HG02840 (cell line): ENCODE results near the gene LAIR2.

ENCODE experiments used
- ATAC-seq: cut with Tn5 transposase; IDR thresholded peaks from one replicate; pipeline ENCODE4 v1.9.1; 2021; ENCODE audit warnings: mild to moderate bottlenecking, moderate library complexity, moderate number of reproducible peaks; ENCODE audit not compliant: unreplicated experiment, low FRiP score

Gene LAIR2

DNA sequence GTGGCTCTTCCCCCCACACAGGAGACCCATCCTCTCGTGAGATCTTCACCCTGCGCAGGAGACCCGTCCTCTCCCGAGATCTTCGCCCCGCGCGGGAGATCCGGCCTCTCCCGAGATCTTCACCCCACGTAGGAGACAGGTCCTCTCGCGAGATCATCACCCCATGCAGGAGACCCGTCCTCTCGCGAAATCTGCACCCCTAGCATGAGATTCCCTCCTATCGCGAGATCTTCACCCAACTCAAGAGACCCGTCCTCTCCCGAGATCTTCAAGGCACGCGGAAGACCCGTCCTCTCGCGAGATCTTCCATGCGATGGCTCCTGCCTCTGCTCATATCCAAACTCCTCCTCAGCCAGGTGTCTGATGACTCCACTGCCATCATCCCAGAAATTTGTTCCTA, 24.3 kb downstream of the LAIR2 start:
- ATAC-seq, result no peak

DNA sequence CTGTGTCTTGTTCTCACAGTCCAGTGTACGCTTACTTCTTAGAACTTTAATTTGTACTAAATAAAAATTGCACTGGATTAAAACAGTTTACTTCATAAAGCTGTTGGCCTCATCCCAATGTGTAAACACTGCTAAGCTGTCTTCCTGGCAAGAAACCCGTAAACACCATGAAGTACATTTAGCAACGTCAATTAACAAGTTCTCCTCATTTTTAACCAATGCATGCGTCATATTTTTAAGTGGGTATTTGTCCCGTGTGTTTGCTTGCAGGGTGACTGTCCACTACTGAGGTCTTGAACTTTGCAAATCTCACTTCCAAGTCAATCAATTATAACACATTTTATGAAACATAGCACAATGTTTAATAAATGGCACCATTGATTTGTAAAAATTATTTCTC, 28.2 kb downstream of the LAIR2 start:
- no peak for ATAC-seq

DNA sequence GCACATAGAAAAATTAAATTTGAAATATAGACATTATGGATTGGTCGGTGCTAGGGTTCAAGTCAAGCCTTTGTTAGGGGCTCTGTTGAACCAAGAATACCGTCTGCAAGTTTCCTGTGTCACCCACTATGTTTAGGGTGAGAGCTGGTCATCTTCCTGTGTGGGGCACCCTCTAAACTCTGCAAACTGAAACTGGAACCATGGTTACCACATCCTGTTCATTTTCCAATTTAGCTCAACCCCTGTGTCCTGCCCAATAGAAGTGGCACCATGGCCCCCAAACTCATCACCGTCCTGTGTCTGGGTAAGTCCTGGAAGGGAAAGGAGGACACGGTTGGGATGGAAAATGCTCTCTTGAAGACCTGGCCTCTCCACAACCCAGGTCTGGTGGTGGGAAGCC, 29.9 kb downstream of the LAIR2 start:
- ATAC-seq, result no peak

DNA sequence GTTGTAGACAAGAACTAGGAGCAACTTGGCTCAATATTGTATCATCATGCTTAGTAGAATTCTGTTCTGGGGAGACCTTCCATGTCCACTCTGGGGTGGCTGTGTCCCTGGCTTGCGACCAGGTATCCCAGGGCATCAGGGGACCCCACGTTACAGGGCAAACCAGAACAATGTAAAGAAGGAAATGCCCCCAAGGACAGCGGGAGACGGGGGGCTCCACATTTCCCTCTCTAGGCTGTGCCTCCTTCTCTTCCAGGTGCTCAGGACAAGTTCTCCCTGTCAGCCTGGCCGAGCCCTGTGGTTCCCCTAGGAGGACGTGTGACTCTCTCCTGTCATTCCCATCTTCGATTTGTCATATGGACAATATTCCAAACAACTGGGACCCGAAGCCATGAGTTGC, 30.8 kb downstream of the LAIR2 start:
- no peak for ATAC-seq

DNA sequence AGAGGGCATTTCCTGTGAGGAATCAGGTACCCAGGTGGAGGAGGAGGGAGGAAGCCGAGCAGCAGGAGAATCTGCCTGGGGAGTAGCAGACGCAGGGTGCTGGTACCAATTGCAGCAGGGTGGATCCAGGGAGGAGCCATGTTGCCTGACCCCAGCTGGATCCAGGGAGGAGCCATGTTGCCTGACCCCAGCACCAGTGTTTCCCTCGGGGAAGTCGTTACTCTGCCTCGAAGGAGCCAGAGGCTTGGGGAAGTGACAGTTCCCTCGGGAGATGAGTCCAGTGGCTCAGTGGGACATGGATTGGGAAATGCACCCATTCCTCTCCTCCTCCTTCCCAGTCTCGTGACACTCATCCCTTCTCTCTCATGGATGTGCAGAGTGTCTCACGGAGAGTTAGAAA, 31.5 kb downstream of the LAIR2 start:
- no peak for ATAC-seq

DNA sequence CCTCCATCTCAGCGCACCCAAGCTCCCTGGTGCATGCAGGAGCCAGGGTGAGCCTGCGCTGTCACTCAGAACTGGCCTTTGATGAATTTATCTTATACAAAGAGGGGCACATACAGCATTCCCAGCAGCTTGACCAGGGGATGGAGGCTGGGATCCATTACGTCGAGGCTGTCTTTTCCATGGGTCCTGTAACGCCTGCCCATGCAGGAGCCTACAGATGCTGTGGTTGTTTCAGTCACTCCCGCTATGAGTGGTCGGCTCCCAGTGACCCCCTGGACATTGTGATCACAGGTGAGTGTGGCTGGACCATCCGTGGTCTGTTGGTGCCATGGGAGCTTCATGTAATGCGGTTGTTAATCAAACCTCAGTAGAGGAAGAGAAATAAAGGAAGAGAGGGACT, 33.0 kb downstream of the LAIR2 start:
- no peak for ATAC-seq

DNA sequence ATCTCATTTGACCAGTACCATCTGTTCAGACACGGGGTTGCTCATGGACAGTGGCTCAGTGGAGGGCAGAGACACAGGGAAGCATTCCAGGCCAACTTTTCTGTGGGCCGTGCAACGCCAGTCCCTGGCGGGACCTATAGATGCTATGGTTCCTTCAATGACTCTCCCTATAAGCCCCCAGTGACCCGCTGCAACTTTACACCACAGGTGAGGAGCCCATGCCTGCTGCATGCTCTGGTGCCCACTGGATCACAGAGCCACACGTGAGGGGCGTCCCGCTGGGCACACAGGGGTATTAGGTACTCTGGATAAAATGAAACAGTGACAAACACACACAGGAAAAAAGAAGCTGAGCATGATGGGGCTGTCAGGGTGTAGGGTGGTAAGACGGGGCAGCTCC, 34.3 kb downstream of the LAIR2 start:
- ATAC-seq, result no peak

DNA sequence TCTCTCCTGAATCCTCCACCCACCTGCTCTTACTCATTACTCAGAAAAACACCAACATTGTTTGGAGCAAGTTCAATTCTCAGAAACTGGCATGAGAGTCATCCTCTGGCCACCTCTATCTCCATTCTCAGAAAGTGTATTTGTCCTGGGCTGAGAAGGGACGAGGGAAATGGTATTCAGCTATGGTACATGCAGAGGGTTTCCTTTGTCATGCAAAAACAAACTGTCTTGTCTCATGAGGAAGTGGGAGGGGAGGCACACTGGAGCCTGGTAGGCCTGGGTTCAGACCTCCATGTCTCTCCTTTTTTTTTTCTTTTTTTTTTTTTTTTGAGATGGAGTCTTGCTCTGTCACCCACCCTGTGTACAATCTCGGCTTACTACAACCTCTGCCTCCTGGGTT, 39.1 kb downstream of the LAIR2 start:
- no peak for ATAC-seq

DNA sequence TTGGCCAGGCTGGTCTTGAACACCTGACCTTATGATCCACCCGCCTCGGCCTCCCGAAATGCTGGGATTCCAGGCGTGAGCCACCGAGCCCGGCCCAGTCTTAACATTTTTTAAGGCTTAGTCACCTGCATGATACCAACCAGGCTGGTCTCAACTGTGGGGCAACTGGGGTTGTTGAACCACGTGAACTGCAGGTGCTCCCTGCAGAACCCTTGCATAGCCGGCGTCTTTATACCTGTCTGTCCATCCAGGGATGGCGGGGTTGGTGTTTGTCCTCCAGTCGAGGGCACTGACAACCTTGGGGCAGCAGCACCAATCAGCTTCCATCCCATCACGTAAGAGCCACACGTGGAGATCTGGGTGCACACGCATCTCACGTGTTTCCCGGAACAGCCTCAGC, 46.2 kb downstream of the LAIR2 start:
- no peak for ATAC-seq

DNA sequence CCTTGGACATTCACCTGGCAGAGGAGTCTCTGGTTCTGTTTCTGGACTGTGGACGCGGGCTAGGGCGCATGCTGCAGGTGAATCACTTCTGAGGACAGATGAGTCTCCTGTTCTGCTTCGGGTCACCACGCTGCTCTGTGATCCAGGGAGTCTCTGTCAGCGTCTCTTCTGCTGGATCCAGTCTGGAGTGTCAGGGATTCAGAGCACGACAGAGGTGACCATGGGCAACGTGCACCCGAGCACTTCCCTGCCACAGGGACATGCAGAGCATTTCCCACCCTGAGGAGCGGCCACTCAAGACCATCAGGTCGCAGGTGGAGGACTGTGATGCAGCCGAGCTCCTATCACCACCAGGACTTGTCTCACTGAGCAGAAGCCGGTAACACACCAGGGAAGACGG, 46.6 kb downstream of the LAIR2 start:
- ATAC-seq, result no peak

DNA sequence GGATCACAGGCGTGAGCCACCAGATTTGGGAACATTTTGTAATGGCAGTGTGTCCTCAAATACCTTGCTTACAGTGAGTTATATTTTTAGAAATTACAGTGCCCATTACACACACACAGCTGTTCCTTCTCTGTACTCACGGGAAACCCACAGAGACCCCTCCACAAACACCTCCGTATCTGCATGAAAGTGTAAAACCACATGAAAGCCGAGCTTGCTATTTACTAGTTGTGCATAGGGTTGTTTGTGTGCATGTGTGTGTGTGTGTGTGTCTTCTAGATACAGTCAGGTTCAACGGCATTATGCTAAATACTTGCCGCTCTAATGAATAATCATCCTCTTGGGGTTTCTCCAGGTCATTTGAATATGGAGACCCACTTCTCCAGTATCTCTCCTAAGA, 48.7 kb downstream of the LAIR2 start:
- ATAC-seq, result no peak

DNA sequence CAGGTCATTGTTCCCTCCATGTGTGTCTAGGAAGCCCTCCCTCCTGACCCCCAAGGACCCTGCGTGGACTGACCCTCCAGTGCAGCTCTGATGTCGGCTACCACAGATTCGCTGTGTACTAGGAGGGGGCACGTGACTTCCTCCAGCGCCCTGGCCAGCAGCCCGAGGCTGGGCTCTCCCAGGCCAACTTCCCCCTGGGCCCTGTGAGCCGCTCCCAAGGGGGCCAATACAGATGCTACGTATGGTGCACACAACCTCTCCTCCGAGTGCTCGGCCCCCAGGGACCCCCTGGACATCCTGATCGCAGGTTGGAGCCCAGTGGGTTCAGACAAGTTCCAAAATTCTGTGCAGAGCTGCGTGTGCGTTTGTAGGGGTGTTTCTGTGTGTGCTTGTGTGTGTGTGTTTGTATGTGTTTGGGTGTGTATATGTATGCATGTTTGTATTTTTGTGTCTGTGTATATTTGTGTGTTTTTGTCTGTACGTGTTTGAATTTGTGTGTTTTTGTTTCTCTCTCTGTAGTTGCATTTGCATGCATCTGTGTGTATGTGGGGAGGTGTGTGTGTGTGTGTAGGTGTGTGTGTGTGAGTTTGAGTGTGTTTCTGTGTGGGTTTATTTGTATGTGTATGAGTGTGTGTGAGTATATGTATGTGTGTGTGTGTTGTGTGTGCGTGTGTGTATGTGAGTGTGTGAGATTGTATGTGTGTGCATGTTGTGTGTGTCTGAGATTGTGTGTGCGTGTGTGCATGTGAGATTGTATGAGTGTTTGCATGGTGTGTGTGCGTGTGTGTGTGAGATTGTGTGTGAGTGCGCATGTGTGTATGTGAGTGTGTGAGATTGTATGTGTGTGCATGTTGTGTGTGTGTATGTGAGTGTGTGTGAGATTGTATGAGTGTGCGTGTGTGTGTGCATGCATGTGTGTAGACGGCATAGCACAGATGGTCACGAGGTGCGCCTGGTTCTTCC, 49.6 kb downstream of the LAIR2 start:
- no peak for ATAC-seq

DNA sequence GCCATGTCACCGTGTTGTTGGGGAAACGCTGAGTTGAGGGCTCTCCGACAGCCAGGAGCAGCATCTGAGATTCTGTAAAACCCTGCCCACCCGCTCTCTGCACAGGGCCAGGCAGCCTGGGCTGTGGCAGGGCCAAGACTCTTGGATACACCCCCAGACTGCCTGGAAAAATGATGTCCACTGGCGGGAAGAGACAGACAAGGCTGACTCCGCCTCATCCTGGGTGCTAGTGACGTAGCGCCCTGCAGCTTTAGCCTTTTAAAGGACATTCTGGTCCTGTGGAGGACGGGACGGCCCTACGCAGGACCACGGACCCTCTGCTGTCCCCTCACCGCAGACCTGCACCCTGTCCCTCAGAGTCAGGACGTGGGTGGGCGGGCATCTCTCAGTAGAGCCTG, 50.3 kb downstream of the LAIR2 start:
- no peak for ATAC-seq

DNA sequence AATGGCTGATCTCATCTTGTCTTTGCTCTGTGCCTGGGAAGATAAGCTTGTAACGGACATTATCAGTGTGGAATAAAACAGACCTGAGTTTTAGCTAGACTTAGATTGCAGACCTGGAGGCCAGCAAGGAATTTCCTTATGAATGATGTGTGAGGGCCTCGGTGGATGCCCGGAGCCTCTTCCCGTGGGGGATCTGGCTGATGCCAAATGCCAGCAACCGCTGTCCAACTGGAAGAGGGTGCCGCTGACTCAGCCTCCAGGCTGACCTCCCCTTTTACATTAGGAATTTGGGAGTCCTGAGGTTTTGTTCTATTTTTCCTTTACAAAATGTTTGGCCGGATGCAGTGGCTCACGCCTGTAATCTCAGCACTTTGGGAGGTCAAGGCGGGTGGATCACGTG, 51.4 kb downstream of the LAIR2 start:
- no peak for ATAC-seq

DNA sequence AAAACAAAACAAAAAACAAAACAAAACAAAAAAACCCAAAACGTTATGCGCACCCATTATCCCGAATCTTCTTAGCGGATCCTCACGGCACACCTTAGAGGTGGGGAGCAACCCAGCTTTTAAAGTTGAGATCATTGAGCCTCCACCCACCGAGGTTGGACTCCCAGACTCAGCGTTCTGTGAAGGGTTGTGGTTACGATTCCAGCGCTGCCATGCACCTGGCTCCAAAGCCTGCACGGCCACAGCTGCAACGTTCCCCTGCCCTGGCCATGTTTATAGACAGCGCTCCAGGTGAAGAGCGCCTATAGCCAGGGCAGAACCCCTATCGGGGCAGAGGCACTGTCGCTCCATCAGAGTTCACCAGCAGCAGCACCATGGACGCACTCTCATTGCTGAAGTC, 52.3 kb downstream of the LAIR2 start:
- ATAC-seq, result no peak

DNA sequence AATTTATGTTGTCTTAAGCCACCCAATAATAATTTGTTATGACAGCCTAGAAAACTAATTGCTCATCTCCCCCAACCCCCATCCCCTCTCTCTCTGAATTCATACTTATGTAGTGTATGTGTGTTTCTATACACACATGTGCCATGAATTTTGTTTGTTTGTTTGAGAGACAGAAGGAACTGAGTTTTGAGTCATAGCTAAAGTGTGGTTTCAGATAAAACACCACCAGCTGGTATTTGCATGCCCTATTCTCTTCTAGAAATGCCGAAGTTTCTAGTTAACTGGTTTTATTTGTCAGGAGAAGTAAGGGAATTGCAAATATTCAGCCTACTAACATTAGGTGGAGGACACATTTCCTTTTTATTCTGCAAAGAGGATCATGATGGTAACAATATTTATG, 53.6 kb downstream of the LAIR2 start:
- ATAC-seq, result no peak

DNA sequence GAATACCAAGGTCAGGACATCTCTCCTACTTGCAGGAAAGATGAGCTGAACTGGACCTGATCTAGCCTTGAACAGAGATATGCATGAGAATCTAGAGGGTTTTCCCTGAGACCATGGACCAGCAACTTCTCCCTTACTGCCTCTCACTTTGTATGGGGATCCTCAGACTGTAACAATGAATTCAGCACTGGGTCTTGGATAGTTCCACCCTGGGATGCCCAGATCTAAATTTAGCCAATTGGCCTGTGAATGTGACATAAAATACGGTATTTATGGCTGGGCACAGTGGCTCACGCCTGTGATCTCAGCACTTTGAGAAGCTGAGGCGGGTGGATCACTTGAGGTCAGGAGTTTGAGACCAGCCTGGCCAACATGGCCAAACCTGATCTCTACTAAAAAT, 55.7 kb downstream of the LAIR2 start:
- no peak for ATAC-seq
